DND-41 (cell line): ENCODE results near the gene LRRTM4.

Experiments used
- EZH2 ChIP-seq: IDR thresholded peaks from 3 replicates; pipeline ENCODE4 v1.6.1; 2012; ENCODE audit warnings: borderline replicate concordance, low read depth, mild to moderate bottlenecking, moderate library complexity, low read length, inconsistent platforms; ENCODE audit not compliant: severe bottlenecking
- TF ChIP-seq, protein P1 (sequence below): IDR thresholded peaks from 2 replicates; pipeline ENCODE4 v1.5.1; 2012; ENCODE audit warnings: borderline replicate concordance, low read length, moderate library complexity, mild to moderate bottlenecking; ENCODE audit not compliant: poor library complexity, severe bottlenecking; ENCODE audit errors: extremely low read depth

DNA sequence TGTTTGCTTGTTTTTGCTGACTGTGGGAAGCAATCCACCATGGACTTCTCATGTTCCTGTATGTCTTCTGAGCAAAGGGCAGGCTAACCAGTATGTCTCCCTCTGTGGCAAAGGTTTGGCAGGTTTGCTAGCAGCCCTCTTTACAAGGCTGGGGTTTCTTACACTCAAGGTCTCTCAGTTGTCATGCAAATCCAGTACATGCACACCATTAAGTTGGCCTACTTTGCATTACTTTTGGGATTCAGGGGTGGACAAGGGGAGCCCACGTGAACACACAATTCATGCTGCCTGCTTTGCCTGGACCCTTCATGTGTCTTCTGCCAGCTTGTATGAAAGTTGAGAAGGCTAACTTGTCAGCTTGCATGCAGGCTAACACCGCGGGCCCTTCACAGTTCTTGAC lies 134.9 kb downstream of the LRRTM4 start:
- TF ChIP-seq EZH2 = no peak
- TF ChIP-seq, protein P1, sequence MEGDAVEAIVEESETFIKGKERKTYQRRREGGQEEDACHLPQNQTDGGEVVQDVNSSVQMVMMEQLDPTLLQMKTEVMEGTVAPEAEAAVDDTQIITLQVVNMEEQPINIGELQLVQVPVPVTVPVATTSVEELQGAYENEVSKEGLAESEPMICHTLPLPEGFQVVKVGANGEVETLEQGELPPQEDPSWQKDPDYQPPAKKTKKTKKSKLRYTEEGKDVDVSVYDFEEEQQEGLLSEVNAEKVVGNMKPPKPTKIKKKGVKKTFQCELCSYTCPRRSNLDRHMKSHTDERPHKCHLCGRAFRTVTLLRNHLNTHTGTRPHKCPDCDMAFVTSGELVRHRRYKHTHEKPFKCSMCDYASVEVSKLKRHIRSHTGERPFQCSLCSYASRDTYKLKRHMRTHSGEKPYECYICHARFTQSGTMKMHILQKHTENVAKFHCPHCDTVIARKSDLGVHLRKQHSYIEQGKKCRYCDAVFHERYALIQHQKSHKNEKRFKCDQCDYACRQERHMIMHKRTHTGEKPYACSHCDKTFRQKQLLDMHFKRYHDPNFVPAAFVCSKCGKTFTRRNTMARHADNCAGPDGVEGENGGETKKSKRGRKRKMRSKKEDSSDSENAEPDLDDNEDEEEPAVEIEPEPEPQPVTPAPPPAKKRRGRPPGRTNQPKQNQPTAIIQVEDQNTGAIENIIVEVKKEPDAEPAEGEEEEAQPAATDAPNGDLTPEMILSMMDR = no peak
